A549 (cell line): ENCODE measurements around the gene EPN1. TPM values are rescaled to one million over a fixed set of nuclear protein-coding genes. Genes with fewer than 3 reads are reported as not detected.

ENCODE experiments used
- ATAC-seq, 2 experiments: fragments of 200-7000 bp in 1 of 2; fragments of >200 bp in 1 of 2; cut with Nextera tagmentation in 1 of 2; cut with Tn5 transposase in 1 of 2; 3 replicates each; pipeline versions ENCODE4 v1.8.0 to v1.9.1; 2018 to 2020; ENCODE audit warnings: mild to moderate bottlenecking in 1 of 2, moderate library complexity in 1 of 2
- CTCF ChIA-PET: fragments of 300-600 bp; sonication (Branson Sonifier 250); formaldehyde crosslinking; extraction: SDS; loops from one replicate; lab custom pipeline; 2021; ENCODE audit warnings: antibody characterized with exemption, inconsistent platforms; lab: Yijun Ruan, JAX
- POLR2A ChIA-PET: fragments of 350-600 bp; formaldehyde crosslinking; extraction: SDS; loops from one replicate; lab custom pipeline; 2021; ENCODE audit warnings: antibody characterized with exemption, inconsistent platforms; lab: Yijun Ruan, JAX
- DNase-seq, 2 experiments: peaks; one replicate each; pipeline versions ENCODE4 v3.0.0 to v3.0.0-alpha.2; 2011 to 2016; ENCODE audit warnings: low read depth in 1 of 2, low spot score in 1 of 2
- FAIRE-seq: peaks from 2 replicates; lab custom pipeline; 2011; peaks lifted over from hg19 to GRCh38; lab: Jason Lieb, UNC
- H3K27ac ChIP-seq, 2 experiments: fragments of >200 bp; sonication (Bioruptor Twin); formaldehyde crosslinking; 3 replicates each; pipeline ENCODE4 v1.5.1; 2016 to 2017
- H3K4me1 ChIP-seq: fragments of >200 bp; sonication (Bioruptor Twin); formaldehyde crosslinking; 3 replicates; pipeline ENCODE4 v1.6.1; 2016
- H3K4me2 ChIP-seq: fragments of >200 bp; sonication (Bioruptor Twin); formaldehyde crosslinking; 3 replicates; pipeline ENCODE4 v1.6.1; 2016
- H3K4me3 ChIP-seq: fragments of >200 bp; sonication (Bioruptor Twin); formaldehyde crosslinking; 3 replicates; pipeline ENCODE4 v1.5.1; 2016
- H3K9me3 ChIP-seq: fragments of >200 bp; sonication (Bioruptor Twin); formaldehyde crosslinking; 3 replicates; pipeline ENCODE4 v1.6.1; 2016
- ATOH8 ChIP-seq: fragments of 250-450 bp; sonication (Bioruptor Pico); IDR thresholded peaks from 2 replicates; pipeline ENCODE4 v1.5.0; 2020; ENCODE audit warnings: low read depth, mild to moderate bottlenecking, moderate library complexity
- CBX8 ChIP-seq: fragments of 200-600 bp; sonication (generic); IDR thresholded peaks from 2 replicates; pipeline ENCODE4 v1.6.1; 2016
- ELK1 ChIP-seq: fragments of 150-350 bp; IDR thresholded peaks from 2 replicates; pipeline ENCODE4 v1.6.1; 2014; ENCODE audit warnings: low read depth, mild to moderate bottlenecking, low read length
- EP300 ChIP-seq, 2 experiments: fragments of >200 bp; sonication (Bioruptor Twin); formaldehyde crosslinking; IDR thresholded peaks; 2 replicates in 1 of 2; 3 replicates in 1 of 2; pipeline ENCODE4 v1.6.1; 2016 to 2017
- ESRRA ChIP-seq: fragments of 150-350 bp; IDR thresholded peaks from 2 replicates; pipeline ENCODE4 v1.6.1; 2014; ENCODE audit warnings: mild to moderate bottlenecking, low read length, borderline replicate concordance
- FOSB ChIP-seq: fragments of 250-450 bp; sonication (Bioruptor Pico); IDR thresholded peaks from 2 replicates; pipeline ENCODE4 v1.5.0; 2020; ENCODE audit warnings: mild to moderate bottlenecking, moderate library complexity
- FOXS1 ChIP-seq: fragments of 250-450 bp; sonication (Bioruptor Pico); IDR thresholded peaks from 2 replicates; pipeline ENCODE4 v1.5.0; 2020; ENCODE audit warnings: mild to moderate bottlenecking, moderate library complexity
- HEYL ChIP-seq: fragments of 250-450 bp; sonication (Bioruptor Pico); IDR thresholded peaks from 2 replicates; pipeline ENCODE4 v1.8.0; 2021; ENCODE audit warnings: mild to moderate bottlenecking, moderate library complexity
- HOXB13 ChIP-seq: fragments of 250-450 bp; sonication (Bioruptor Pico); IDR thresholded peaks from 2 replicates; pipeline ENCODE4 v1.5.0; 2020; ENCODE audit warnings: low read depth, mild to moderate bottlenecking, moderate library complexity
- JUN ChIP-seq, 2 experiments: fragments of >200 bp; sonication (Bioruptor Twin); formaldehyde crosslinking; IDR thresholded peaks; 2 replicates in 1 of 2; 3 replicates in 1 of 2; pipeline ENCODE4 v1.6.1; 2016 to 2017
- JUNB ChIP-seq: fragments of >200 bp; sonication (Bioruptor Twin); formaldehyde crosslinking; IDR thresholded peaks from 2 replicates; pipeline ENCODE4 v1.6.1; 2016
- KDM1A ChIP-seq: fragments of 200-600 bp; sonication (generic); IDR thresholded peaks from 2 replicates; pipeline ENCODE4 v1.6.1; 2016; ENCODE audit warnings: low read depth, mild to moderate bottlenecking
- MAX ChIP-seq: IDR thresholded peaks from 2 replicates; pipeline ENCODE4 v1.6.1; 2012
- MAZ ChIP-seq: fragments of 150-350 bp; IDR thresholded peaks from 2 replicates; pipeline ENCODE4 v1.6.1; 2014; ENCODE audit warnings: antibody characterized with exemption, low read depth, low read length, borderline replicate concordance
- NFE2L2 ChIP-seq: fragments of 150-350 bp; conservative IDR thresholded peaks from 2 replicates; pipeline ENCODE4 v1.6.1; 2014; ENCODE audit warnings: low read length
- NR3C1 ChIP-seq: fragments of >200 bp; sonication (Bioruptor Twin); formaldehyde crosslinking; IDR thresholded peaks from 3 replicates; pipeline ENCODE4 v1.6.1; 2017
- PBX3 ChIP-seq: IDR thresholded peaks from 2 replicates; pipeline ENCODE4 v1.6.1; 2012
- RNF2 ChIP-seq: fragments of 200-600 bp; sonication (generic); IDR thresholded peaks from 2 replicates; pipeline ENCODE4 v1.6.1; 2016; ENCODE audit warnings: low read depth, mild to moderate bottlenecking, antibody characterized with exemption, moderate library complexity, borderline replicate concordance
- SMC3 ChIP-seq: fragments of >200 bp; sonication (Bioruptor Twin); formaldehyde crosslinking; IDR thresholded peaks from 3 replicates; pipeline ENCODE4 v1.6.1; 2018; ENCODE audit warnings: inconsistent platforms
- USF2 ChIP-seq: fragments of 450-650 bp; IDR thresholded peaks from 2 replicates; pipeline ENCODE4 v1.6.1; 2014; ENCODE audit warnings: antibody characterized with exemption
- ZFP36 ChIP-seq: fragments of 450-650 bp; IDR thresholded peaks from 2 replicates; pipeline ENCODE4 v1.6.1; 2014; ENCODE audit warnings: borderline replicate concordance; ENCODE audit not compliant: partially characterized antibody
- ZSCAN20 ChIP-seq: fragments of 250-450 bp; sonication (Bioruptor Pico); IDR thresholded peaks from 2 replicates; pipeline ENCODE4 v1.8.0; 2022; ENCODE audit warnings: mild to moderate bottlenecking, moderate library complexity
- WGBS: methylation state at CpG from one replicate; pipeline ENCODE4 v1.1.6; 2017; ENCODE audit errors: missing lambda C conversion rate; 5-methylcytosine and 5-hydroxymethylcytosine counted together
- polyA plus RNA-seq, 4 experiments: library from polyadenylated mRNA; depleted of rRNA in 3 of 4; stranded (reverse); fragments of >200 nt; fragmentation: RNase III in 1 of 4; extraction: RNeasy Plus Mini Kit Qiagen cat#74134 plus additional on column Dnase treatment in 1 of 4; gene quantifications; 2 replicates in 3 of 4; 3 replicates in 1 of 4; pipeline ENCODE4 v1.2.3, GENCODE V29; 2011 to 2017

Gene EPN1
- polyA plus RNA-seq, 2 of the 4 experiments (the other 2 are of a cell fraction): 43.7 to 139 TPM

GRCh38 chr19:55673889-55674288, 1.1 kb upstream of the EPN1 start:
- 85% methylated on average over 9 of the region's 15 CpGs for WGBS
- TF ChIP-seq HEYL (CRISPR knock-in tag) (no peak), USF2 (no peak), HOXB13 (no peak), PBX3 (no peak), SMC3 (no peak), ELK1 (no peak), ESRRA (no peak), ZFP36 (no peak), JUN (IDR thresholded peaks at IDR 0.05) (no peak), MAZ (no peak), FOSB (CRISPR knock-in tag) (no peak), MAX (no peak), NR3C1 (no peak), FOXS1 (no peak), JUNB (no peak)
- TF ChIP-seq, all 56 proteins: peak for 0
- peak overlapping the region; percentile 97 for H3K4me2 ChIP-seq
- ATAC-seq: no peak
- peak overlapping the region; percentile 93; the same call in 1 of the 3 replicates for H3K4me3 ChIP-seq
- H3K9me3 ChIP-seq: no peaks in the 10 kb centered on the region
- ChIA-PET CTCF (interaction anchor here (1.3 kb wide), 1 partner anchor 42 kb away, joined by 4 read pairs; no protein-coding TSS in a partner anchor), POLR2A (no interaction called here)
- H3K27ac ChIP-seq: peak overlapping the region in 1 of 2 experiments; percentile 96; a peak in 3 of 6 replicates
- H3K4me1 ChIP-seq: peaks cover 65% of the 10 kb centered on the region
- no peak for FAIRE-seq
- DNase-seq: no peak

GRCh38 chr19:55674459-55674840, 576 bp upstream of the EPN1 start:
- ChIA-PET POLR2A (interaction anchor here (0.8 kb wide), 1 partner anchor 20 kb away, joined by 3 read pairs; the partner anchor contains the start of gene U2AF2), CTCF (no interaction called here)
- H3K4me1 ChIP-seq: peaks cover 60% of the 10 kb centered on the region
- no peaks in the 10 kb centered on the region for H3K9me3 ChIP-seq
- peak overlapping the region; percentile 93 for H3K4me3 ChIP-seq
- FAIRE-seq (no peak), ATAC-seq (peak in 1 of 2 experiments; percentile 10; a peak in 3 of 6 replicates), DNase-seq (no peak)
- no peak for TF ChIP-seq NFE2L2
- no peak for TF ChIP-seq EP300 (IDR thresholded peaks at IDR 0.05)
- no peak for TF ChIP-seq RNF2
- no peak for TF ChIP-seq KDM1A
- TF ChIP-seq ATOH8 (CRISPR knock-in tag): no peak
- no peak for TF ChIP-seq ELK1
- TF ChIP-seq ZSCAN20 (CRISPR knock-in tag): no peak
- no peak for TF ChIP-seq CBX8
- WGBS: 16% methylated on average over 16 of the region's 17 CpGs
- H3K27ac ChIP-seq: peak overlapping the region; percentile 94 to 96
- H3K4me2 ChIP-seq: peak overlapping the region; percentile 97
